KMS-11 (cell line): ENCODE data around the gene MTAP.

Source experiments
- H2AFZ ChIP-seq: fragments of 200-600 bp; sonication (generic); 2 replicates; pipeline ENCODE4 v1.6.1; 2016; ENCODE audit warnings: antibody characterized with exemption, mixed run types, low read depth
- H3K27ac ChIP-seq: fragments of 200-600 bp; sonication (generic); 2 replicates; pipeline ENCODE4 v1.6.1; 2016; ENCODE audit warnings: mild to moderate bottlenecking, mixed run types
- H3K27me3 ChIP-seq: fragments of 200-600 bp; sonication (generic); 2 replicates; pipeline ENCODE4 v1.6.1; 2017; ENCODE audit warnings: mild to moderate bottlenecking, low read depth, mixed run types, moderate library complexity; ENCODE audit not compliant: insufficient read depth
- H3K36me3 ChIP-seq: fragments of 200-600 bp; sonication (generic); 2 replicates; pipeline ENCODE4 v1.6.1; 2017; ENCODE audit warnings: mild to moderate bottlenecking, mixed run types; ENCODE audit not compliant: insufficient read depth
- H3K4me1 ChIP-seq: fragments of 200-600 bp; sonication (generic); 2 replicates; pipeline ENCODE4 v1.6.1; 2016; ENCODE audit warnings: mild to moderate bottlenecking, low read depth, mixed run types; ENCODE audit not compliant: poor library complexity, severe bottlenecking
- H3K4me2 ChIP-seq: fragments of 200-600 bp; sonication (generic); 2 replicates; pipeline ENCODE4 v1.7.0; 2016; ENCODE audit warnings: mild to moderate bottlenecking, mixed run types
- H3K4me3 ChIP-seq: fragments of 200-600 bp; sonication (generic); IDR thresholded peaks from 2 replicates; pipeline ENCODE4 v1.6.1; 2017; ENCODE audit warnings: low read depth, low read length, mixed read lengths; ENCODE audit not compliant: insufficient read depth
- H3K79me2 ChIP-seq: fragments of 200-600 bp; sonication (generic); 2 replicates; pipeline ENCODE4 v1.6.1; 2016; ENCODE audit warnings: low read depth, mixed run types; ENCODE audit not compliant: insufficient read depth
- H3K9ac ChIP-seq: fragments of 200-600 bp; sonication (generic); 2 replicates; pipeline ENCODE4 v1.6.1; 2016; ENCODE audit warnings: mild to moderate bottlenecking, mixed run types
- H4K20me1 ChIP-seq: fragments of 200-600 bp; sonication (generic); 2 replicates; pipeline ENCODE4 v1.6.1; 2016; ENCODE audit warnings: mild to moderate bottlenecking, mixed run types; ENCODE audit not compliant: insufficient read depth
- CTCF ChIP-seq: fragments of 200-600 bp; sonication (generic); conservative IDR thresholded peaks from 2 replicates; pipeline ENCODE4 v1.6.1; 2017; ENCODE audit warnings: low read depth, mild to moderate bottlenecking, antibody characterized with exemption, low read length, moderate library complexity, mixed read lengths

The MTAP gene

GRCh38 chr9:21825637-21826036 is 23.2 kb downstream of the MTAP start:
- H3K4me1 ChIP-seq: peaks cover 58% of the 10 kb centered on the region
- peaks cover 4% of the 10 kb centered on the region; the same call in 1 of the 2 replicates for H3K36me3 ChIP-seq
- peaks cover 75% of the 10 kb centered on the region for H3K79me2 ChIP-seq

GRCh38 chr9:21828853-21829410 is 26.5 kb downstream of the MTAP start:
- TF ChIP-seq CTCF: no peak
- Histone ChIP-seq H3K36me3 (peaks cover 10% of the 10 kb centered on the region; the same call in 1 of the 2 replicates), H3K4me3 (no peak overlapping the region), H2AFZ (no peak overlapping the region), H3K9ac (no peak overlapping the region), H3K79me2 (peaks cover 81% of the 10 kb centered on the region; the same call in 1 of the 2 replicates), H3K27me3 (no peaks in the 10 kb centered on the region), H3K27ac (peak overlapping the region; percentile 7; the same call in 1 of the 2 replicates), H4K20me1 (no peaks in the 10 kb centered on the region), H3K4me1 (peaks cover 88% of the 10 kb centered on the region), H3K4me2 (peak overlapping the region; percentile 24)

More at GRCh38 chr9:21825637-21826036, 23.2 kb downstream of the MTAP start:
- no peak overlapping the region for H3K27ac ChIP-seq
- H2AFZ ChIP-seq: no peak overlapping the region
- H3K9ac ChIP-seq: no peak overlapping the region
- no peak overlapping the region for H3K4me3 ChIP-seq
- TF ChIP-seq CTCF: no peak
- H3K27me3 ChIP-seq: no peaks in the 10 kb centered on the region
- no peak overlapping the region for H3K4me2 ChIP-seq
- H4K20me1 ChIP-seq: no peaks in the 10 kb centered on the region

GRCh38 chr9:21830589-21830988 is 28.2 kb downstream of the MTAP start:
- no peaks in the 10 kb centered on the region for H3K27me3 ChIP-seq
- H4K20me1 ChIP-seq: no peaks in the 10 kb centered on the region
- H3K4me1 ChIP-seq: peaks cover 80% of the 10 kb centered on the region
- no peak overlapping the region for H2AFZ ChIP-seq
- peaks cover 87% of the 10 kb centered on the region; the same call in 1 of the 2 replicates for H3K79me2 ChIP-seq
- H3K4me2 ChIP-seq: peak overlapping the region; percentile 43; the same call in 1 of the 2 replicates
- peak overlapping the region; percentile 68 for H3K27ac ChIP-seq
- TF ChIP-seq CTCF: no peak
- no peak overlapping the region for H3K9ac ChIP-seq
- H3K36me3 ChIP-seq: peaks cover 16% of the 10 kb centered on the region
- no peak overlapping the region for H3K4me3 ChIP-seq

GRCh38 chr9:21831841-21832509 is 29.5 kb downstream of the MTAP start:
- no peak for TF ChIP-seq CTCF
- Histone ChIP-seq H3K36me3 (peaks cover 16% of the 10 kb centered on the region), H4K20me1 (no peaks in the 10 kb centered on the region), H3K79me2 (peaks cover 85% of the 10 kb centered on the region; the same call in 1 of the 2 replicates), H3K27me3 (no peaks in the 10 kb centered on the region), H3K27ac (peak overlapping the region; percentile 68), H2AFZ (no peak overlapping the region), H3K4me3 (no peak overlapping the region), H3K4me1 (peaks cover 70% of the 10 kb centered on the region), H3K9ac (peak overlapping the region; percentile 28; the same call in 1 of the 2 replicates), H3K4me2 (peak overlapping the region; percentile 43)
